GM12878 (cell line): Measurements from ENCODE around the gene PTPN21. TPM values are rescaled to one million over a fixed set of nuclear protein-coding genes. Genes with fewer than 3 reads are reported as not detected.

Source experiments
- CBX5 ChIP-seq: sonication (generic); IDR thresholded peaks from 2 replicates; pipeline ENCODE4 v1.6.1; 2016; ENCODE audit warnings: low read depth, moderate library complexity, mild to moderate bottlenecking, inconsistent platforms
- MYC ChIP-seq: IDR thresholded peaks from 2 replicates; pipeline ENCODE4 v1.6.1; 2011; ENCODE audit warnings: mild to moderate bottlenecking, low read length, moderate library complexity, inconsistent platforms; ENCODE audit not compliant: insufficient read depth, insufficient replicate concordance, insufficient read length, severe bottlenecking
- RAD21 ChIP-seq: IDR thresholded peaks from 2 replicates; pipeline ENCODE4 v1.6.1; 2011; ENCODE audit warnings: mild to moderate bottlenecking, low read depth, low read length, moderate library complexity; ENCODE audit not compliant: insufficient read depth
- SIX5 ChIP-seq: IDR thresholded peaks from 2 replicates; pipeline ENCODE4 v1.6.1; 2011; ENCODE audit warnings: mild to moderate bottlenecking, low read depth, low read length, moderate library complexity; ENCODE audit not compliant: severe bottlenecking
- polyA plus RNA-seq, 11 experiments: library from polyadenylated mRNA; depleted of rRNA in 4 of 11; unstranded in 6 of 11; stranded (reverse) in 5 of 11; fragments of >200 nt; fragmentation: Nextera tagmentation in 4 of 11; fragmentation: Illumina TruSeq in 1 of 11; extraction: Ambion mirVana in 4 of 11; extraction: Trizol in 1 of 11; gene quantifications; 1 replicate in 1 of 11; 2 replicates in 10 of 11; pipeline versions ENCODE4 v1.2.1 to v1.2.3, GENCODE V29; 2011 to 2016; ENCODE audit warnings: inconsistent platforms in 2 of 11, missing spikeins in 2 of 11, low read depth in 1 of 11
- total RNA-seq, 4 experiments: library from RNA; depleted of rRNA in 3 of 4; stranded (reverse); fragments of >200 nt in 3 of 4; fragmentation: Illumina TruSeq in 1 of 4; extraction: Trizol in 1 of 4; gene quantifications; 2 replicates each; pipeline versions ENCODE4 v1.2.1 to v1.2.3, GENCODE V29; 2013 to 2021
- TF ChIP-seq, protein P1 (sequence below): fragments of 450-650 bp; IDR thresholded peaks from 2 replicates; pipeline ENCODE4 v1.6.1; 2017; ENCODE audit warnings: mild to moderate bottlenecking, low read depth, inconsistent platforms; ENCODE audit not compliant: poor library complexity, severe bottlenecking
- TF ChIP-seq, protein P2 (sequence below): fragments of 450-650 bp; IDR thresholded peaks from 2 replicates; pipeline ENCODE4 v1.6.1; 2017; ENCODE audit warnings: borderline replicate concordance
- TF ChIP-seq, protein P3 (sequence below): fragments of 150-350 bp; IDR thresholded peaks from 2 replicates; pipeline ENCODE4 v1.6.1; 2016; ENCODE audit warnings: low read depth, low read length
- TF ChIP-seq, protein P4 (sequence below): IDR thresholded peaks from 2 replicates; pipeline ENCODE4 v1.6.1; 2011; ENCODE audit warnings: low read depth, low read length, improper control_type of control experiment, borderline replicate concordance
- TF ChIP-seq, protein P5 (sequence below): fragments of 150-350 bp; IDR thresholded peaks from 2 replicates; pipeline ENCODE4 v1.6.1; 2014; ENCODE audit warnings: mild to moderate bottlenecking, low read depth, low read length

PTPN21 gene
- total and polyA plus RNA-seq, 10 of the 15 experiments (the other 5 are each of a cell fraction or from before 2014, with no cell fraction given), result 0.01 to 0.23 (median 0.04) TPM; not detected in 3

DNA sequence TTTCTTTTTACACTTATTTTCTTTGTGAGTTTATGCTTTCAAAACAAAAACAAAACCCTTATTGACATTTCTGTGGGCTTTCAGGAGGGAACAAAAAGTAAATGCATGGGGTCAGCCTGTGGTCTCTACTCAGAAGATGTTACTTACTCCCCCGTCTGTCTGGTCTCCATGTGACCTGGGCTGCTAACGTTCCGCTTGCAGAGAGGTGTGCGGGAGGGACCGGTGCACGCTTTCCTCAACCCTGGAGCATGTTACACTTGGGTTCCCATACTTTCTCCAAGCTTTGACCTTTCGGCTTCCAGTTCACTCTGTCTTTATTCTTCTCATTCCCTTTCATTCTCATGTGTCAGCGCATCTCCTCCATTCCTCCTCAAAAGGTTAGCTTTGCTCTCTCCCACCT lies 44.5 kb upstream of the PTPN21 start (continued):
- TF ChIP-seq SIX5, result no peak
- no peak for TF ChIP-seq CBX5
- TF ChIP-seq, protein P1, sequence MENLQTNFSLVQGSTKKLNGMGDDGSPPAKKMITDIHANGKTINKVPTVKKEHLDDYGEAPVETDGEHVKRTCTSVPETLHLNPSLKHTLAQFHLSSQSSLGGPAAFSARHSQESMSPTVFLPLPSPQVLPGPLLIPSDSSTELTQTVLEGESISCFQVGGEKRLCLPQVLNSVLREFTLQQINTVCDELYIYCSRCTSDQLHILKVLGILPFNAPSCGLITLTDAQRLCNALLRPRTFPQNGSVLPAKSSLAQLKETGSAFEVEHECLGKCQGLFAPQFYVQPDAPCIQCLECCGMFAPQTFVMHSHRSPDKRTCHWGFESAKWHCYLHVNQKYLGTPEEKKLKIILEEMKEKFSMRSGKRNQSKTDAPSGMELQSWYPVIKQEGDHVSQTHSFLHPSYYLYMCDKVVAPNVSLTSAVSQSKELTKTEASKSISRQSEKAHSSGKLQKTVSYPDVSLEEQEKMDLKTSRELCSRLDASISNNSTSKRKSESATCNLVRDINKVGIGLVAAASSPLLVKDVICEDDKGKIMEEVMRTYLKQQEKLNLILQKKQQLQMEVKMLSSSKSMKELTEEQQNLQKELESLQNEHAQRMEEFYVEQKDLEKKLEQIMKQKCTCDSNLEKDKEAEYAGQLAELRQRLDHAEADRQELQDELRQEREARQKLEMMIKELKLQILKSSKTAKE, result no peak
- TF ChIP-seq, protein P2, sequence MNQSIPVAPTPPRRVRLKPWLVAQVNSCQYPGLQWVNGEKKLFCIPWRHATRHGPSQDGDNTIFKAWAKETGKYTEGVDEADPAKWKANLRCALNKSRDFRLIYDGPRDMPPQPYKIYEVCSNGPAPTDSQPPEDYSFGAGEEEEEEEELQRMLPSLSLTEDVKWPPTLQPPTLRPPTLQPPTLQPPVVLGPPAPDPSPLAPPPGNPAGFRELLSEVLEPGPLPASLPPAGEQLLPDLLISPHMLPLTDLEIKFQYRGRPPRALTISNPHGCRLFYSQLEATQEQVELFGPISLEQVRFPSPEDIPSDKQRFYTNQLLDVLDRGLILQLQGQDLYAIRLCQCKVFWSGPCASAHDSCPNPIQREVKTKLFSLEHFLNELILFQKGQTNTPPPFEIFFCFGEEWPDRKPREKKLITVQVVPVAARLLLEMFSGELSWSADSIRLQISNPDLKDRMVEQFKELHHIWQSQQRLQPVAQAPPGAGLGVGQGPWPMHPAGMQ, result no peak
- TF ChIP-seq, protein P3, sequence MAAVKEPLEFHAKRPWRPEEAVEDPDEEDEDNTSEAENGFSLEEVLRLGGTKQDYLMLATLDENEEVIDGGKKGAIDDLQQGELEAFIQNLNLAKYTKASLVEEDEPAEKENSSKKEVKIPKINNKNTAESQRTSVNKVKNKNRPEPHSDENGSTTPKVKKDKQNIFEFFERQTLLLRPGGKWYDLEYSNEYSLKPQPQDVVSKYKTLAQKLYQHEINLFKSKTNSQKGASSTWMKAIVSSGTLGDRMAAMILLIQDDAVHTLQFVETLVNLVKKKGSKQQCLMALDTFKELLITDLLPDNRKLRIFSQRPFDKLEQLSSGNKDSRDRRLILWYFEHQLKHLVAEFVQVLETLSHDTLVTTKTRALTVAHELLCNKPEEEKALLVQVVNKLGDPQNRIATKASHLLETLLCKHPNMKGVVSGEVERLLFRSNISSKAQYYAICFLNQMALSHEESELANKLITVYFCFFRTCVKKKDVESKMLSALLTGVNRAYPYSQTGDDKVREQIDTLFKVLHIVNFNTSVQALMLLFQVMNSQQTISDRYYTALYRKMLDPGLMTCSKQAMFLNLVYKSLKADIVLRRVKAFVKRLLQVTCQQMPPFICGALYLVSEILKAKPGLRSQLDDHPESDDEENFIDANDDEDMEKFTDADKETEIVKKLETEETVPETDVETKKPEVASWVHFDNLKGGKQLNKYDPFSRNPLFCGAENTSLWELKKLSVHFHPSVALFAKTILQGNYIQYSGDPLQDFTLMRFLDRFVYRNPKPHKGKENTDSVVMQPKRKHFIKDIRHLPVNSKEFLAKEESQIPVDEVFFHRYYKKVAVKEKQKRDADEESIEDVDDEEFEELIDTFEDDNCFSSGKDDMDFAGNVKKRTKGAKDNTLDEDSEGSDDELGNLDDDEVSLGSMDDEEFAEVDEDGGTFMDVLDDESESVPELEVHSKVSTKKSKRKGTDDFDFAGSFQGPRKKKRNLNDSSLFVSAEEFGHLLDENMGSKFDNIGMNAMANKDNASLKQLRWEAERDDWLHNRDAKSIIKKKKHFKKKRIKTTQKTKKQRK, result no peak
- TF ChIP-seq MYC, result no peak
- TF ChIP-seq, protein P4, sequence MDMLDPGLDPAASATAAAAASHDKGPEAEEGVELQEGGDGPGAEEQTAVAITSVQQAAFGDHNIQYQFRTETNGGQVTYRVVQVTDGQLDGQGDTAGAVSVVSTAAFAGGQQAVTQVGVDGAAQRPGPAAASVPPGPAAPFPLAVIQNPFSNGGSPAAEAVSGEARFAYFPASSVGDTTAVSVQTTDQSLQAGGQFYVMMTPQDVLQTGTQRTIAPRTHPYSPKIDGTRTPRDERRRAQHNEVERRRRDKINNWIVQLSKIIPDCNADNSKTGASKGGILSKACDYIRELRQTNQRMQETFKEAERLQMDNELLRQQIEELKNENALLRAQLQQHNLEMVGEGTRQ, result no peak; the same call in 1 of the 2 replicates
- no peak for TF ChIP-seq RAD21
- TF ChIP-seq, protein P5, sequence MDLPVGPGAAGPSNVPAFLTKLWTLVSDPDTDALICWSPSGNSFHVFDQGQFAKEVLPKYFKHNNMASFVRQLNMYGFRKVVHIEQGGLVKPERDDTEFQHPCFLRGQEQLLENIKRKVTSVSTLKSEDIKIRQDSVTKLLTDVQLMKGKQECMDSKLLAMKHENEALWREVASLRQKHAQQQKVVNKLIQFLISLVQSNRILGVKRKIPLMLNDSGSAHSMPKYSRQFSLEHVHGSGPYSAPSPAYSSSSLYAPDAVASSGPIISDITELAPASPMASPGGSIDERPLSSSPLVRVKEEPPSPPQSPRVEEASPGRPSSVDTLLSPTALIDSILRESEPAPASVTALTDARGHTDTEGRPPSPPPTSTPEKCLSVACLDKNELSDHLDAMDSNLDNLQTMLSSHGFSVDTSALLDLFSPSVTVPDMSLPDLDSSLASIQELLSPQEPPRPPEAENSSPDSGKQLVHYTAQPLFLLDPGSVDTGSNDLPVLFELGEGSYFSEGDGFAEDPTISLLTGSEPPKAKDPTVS, result no peak
